ENCODE data around the gene SMURF2. TPM values are rescaled to one million over a fixed set of nuclear protein-coding genes. Genes with fewer than 3 reads are reported as not detected.
"Not testable (repeated sequence)": the region's sequence is repeated elsewhere in the genome, so short reads cannot be mapped to it uniquely, and the experiment has no call there.

SMURF2 gene
- total and polyA plus RNA-seq, 9 of the 15 experiments (the other 6 are each of a cell fraction or from before 2014, with no cell fraction given): 3.8 to 22.0 (median 14.8) TPM

DNA sequence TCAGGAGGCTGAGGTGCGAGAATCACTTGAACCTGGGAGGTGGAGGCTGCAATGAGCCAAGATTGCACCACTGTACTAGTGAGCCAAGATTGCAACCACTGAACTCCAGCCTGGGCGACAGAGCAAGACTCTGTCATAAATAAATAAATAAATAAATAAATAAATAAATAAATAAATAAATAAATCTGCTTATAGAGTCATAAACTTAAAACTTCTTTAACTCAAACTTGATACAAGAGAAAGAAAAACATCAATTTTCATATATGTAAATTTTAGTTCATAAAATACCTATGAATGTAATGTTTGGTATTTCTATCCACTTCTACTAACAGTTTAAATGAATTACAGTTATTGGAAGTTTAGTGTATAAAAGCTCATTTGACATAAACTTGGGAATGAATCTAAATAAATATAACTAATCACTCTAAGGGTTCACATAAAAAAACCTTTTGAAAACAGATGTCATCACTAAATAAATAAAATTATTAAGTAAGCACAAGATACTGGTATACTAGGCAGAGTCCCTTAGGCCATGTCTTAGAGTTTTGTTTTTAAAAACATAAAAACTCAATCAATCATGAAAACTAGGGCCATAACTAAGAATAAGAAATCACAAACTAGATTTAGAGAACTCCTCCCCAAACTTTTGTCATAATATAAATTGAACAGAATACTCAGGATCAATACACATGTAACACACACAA lies 54.1 kb downstream of the SMURF2 start:
- ChIA-PET CTCF (ENCODE audit: low intra/inter-chr PET ratio) (no interaction called here), POLR2A (interaction anchor here (1.0 kb wide), 1 partner anchor 13 kb away, joined by 3 read pairs; no protein-coding TSS in a partner anchor)
- TF ChIP-seq ZC3H11A (IDR thresholded peaks at IDR 0.05; ENCODE audit: low read depth, low read length) (peak; percentile 66; the same call in 1 of the 2 replicates), CBFA2T3 (IDR thresholded peaks at IDR 0.05) (no peak)
- Histone ChIP-seq H3K36me3 (ENCODE audit: control insufficient read depth, insufficient read depth, low read length) (no peaks in the 10 kb centered on the region), H3K9ac (ENCODE audit: insufficient read depth in 1 of 2, low read depth in 2 of 2, low read length in 2 of 2) (no peak overlapping the region), H3K4me3 (no peak overlapping the region), H3K4me2 (ENCODE audit: insufficient read depth, low read length) (no peak overlapping the region), H3K4me1 (replicated peaks in 1 of 2; ENCODE audit: control insufficient read depth in 2 of 2, insufficient read depth in 2 of 2, low read length in 2 of 2) (peaks cover 4 to 12% of the 10 kb centered on the region in 2 experiments; a peak in 4 of 5 replicates), H4K20me1 (replicated peaks; ENCODE audit: control insufficient read depth, insufficient read depth, low read length) (no peaks in the 10 kb centered on the region), H3K9me1 (ENCODE audit: control insufficient read depth, insufficient read depth, low read length) (no peaks in the 10 kb centered on the region), H3K27ac (ENCODE audit: extremely low read depth, low read depth, low read length) (no peak overlapping the region), H3K79me2 (ENCODE audit: control insufficient read depth, insufficient read depth, low read length) (peaks cover 20% of the 10 kb centered on the region), H2AFZ (ENCODE audit: low read depth, low read length) (no peak overlapping the region), H3K9me3 (replicated peaks; ENCODE audit: control insufficient read depth, insufficient read depth, low read depth, low read length) (no peaks in the 10 kb centered on the region), H3K27me3 (ENCODE audit: control insufficient read depth in 2 of 2, insufficient read depth in 2 of 2, low read length in 2 of 2) (no peaks in the 10 kb centered on the region)
- no TSS peak for BruUV-seq (replicated peaks)
- intact Hi-C loops (cut with micrococcal nuclease) (no loop called here), in situ Hi-C loops (cut with MboI) (no loop called here)
- 100% methylated on average over 2 of the region's 2 CpGs for WGBS (ENCODE audit: insufficient coverage, low coverage, missing lambda C conversion rate)
- no peak for ATAC-seq
- DNase-seq (ENCODE audit: extremely low read depth in 1 of 4, low spot score in 3 of 4): no peak
- FAIRE-seq: no peak

DNA sequence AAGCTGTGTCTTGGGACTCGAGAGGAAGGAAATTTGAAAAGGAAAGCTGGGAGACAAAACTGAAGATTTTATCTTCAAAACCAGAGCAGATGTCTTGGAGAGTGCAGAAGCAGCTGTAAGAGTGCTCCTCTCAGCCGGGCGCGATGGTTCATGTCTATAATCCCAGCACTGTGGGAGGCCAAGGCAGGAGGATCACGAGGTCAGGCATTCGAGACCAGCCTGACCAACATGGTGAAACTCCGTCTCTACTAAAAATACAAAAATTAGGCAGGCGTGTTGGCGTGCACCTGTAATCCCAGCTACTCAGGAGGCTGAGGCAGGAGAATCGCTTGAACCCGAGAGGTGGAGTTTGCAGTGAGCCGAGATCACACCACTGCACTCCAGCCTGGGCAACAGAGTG lies 57.6 kb downstream of the SMURF2 start:
- TF ChIP-seq ZNF121 (CRISPR knock-in tag; conservative IDR thresholded peaks at IDR 0.05): peak; percentile 28; the same call in 1 of the 2 replicates
- 0 out of 2 replicates have a peak, but pooled peaks have one; percentile 31 for TF ChIP-seq BCOR (IDR thresholded peaks at IDR 0.05)
- TF ChIP-seq CBFA2T3 (IDR thresholded peaks at IDR 0.05): peak; percentile 22; the same call in 1 of the 2 replicates
- 0 out of 2 replicates have a peak, but pooled peaks have one; percentile 24 for TF ChIP-seq DPF2 (IDR thresholded peaks at IDR 0.05)
- 0 out of 2 replicates have a peak, but pooled peaks have one; percentile 37 for TF ChIP-seq HDAC2 (IDR thresholded peaks at IDR 0.05)
- peak; percentile 50; the same call in 1 of the 2 replicates for TF ChIP-seq L3MBTL2 (IDR thresholded peaks at IDR 0.05)
- 0 out of 2 replicates have a peak, but pooled peaks have one; percentile 6 for TF ChIP-seq CBFA2T2 (conservative IDR thresholded peaks at IDR 0.05)
- H3K4me1 ChIP-seq (replicated peaks in 1 of 2; ENCODE audit: control insufficient read depth in 2 of 2, insufficient read depth in 2 of 2, low read length in 2 of 2): peaks cover 7 to 15% of the 10 kb centered on the region in 2 experiments; a peak in 4 of 5 replicates
- H2AFZ ChIP-seq (ENCODE audit: low read depth, low read length); H3K9ac ChIP-seq (ENCODE audit: insufficient read depth in 1 of 2, low read depth in 2 of 2, low read length in 2 of 2); BruUV-seq (replicated peaks); CTCF ChIA-PET (ENCODE audit: low intra/inter-chr PET ratio); H3K36me3 ChIP-seq (ENCODE audit: control insufficient read depth, insufficient read depth, low read length); H3K4me3 ChIP-seq; H3K4me2 ChIP-seq (ENCODE audit: insufficient read depth, low read length); H4K20me1 ChIP-seq (replicated peaks; ENCODE audit: control insufficient read depth, insufficient read depth, low read length); intact Hi-C loops (cut with micrococcal nuclease); H3K27me3 ChIP-seq (ENCODE audit: control insufficient read depth in 2 of 2, insufficient read depth in 2 of 2, low read length in 2 of 2); in situ Hi-C loops (cut with MboI); H3K9me1 ChIP-seq (ENCODE audit: control insufficient read depth, insufficient read depth, low read length); H3K9me3 ChIP-seq (replicated peaks; ENCODE audit: control insufficient read depth, insufficient read depth, low read depth, low read length): not testable (repeated sequence)
- 21% methylated on average over 11 of the region's 12 CpGs for WGBS (ENCODE audit: insufficient coverage, low coverage, missing lambda C conversion rate)
- peak; percentile 65 for ATAC-seq
- POLR2A ChIA-PET: interaction anchor here (0.7 to 2.0 kb wide), 6 partner anchors 8 to 107 kb away, joined by 3 to 7 read pairs (median 3); partner anchors contain the start of genes CEP95, DDX5 and POLG2
- DNase-seq (ENCODE audit: extremely low read depth in 1 of 4, low spot score in 3 of 4): peak in 1 of 4 experiments; percentile 49
- peaks cover 15% of the 10 kb centered on the region for H3K79me2 ChIP-seq (ENCODE audit: control insufficient read depth, insufficient read depth, low read length)
- H3K27ac ChIP-seq (ENCODE audit: extremely low read depth, low read depth, low read length): peak overlapping the region; percentile 30; the same call in 1 of the 3 replicates
- peak; percentile 67 for FAIRE-seq

Measured in K562 (cell line).